Measurements from ENCODE around the gene EEF1A1. TPM values are rescaled to one million over a fixed set of nuclear protein-coding genes. Genes with fewer than 3 reads are reported as not detected.

EEF1A1 gene
- total RNA-seq, 1 experiment from 2014 or later: 12,560 TPM

DNA sequence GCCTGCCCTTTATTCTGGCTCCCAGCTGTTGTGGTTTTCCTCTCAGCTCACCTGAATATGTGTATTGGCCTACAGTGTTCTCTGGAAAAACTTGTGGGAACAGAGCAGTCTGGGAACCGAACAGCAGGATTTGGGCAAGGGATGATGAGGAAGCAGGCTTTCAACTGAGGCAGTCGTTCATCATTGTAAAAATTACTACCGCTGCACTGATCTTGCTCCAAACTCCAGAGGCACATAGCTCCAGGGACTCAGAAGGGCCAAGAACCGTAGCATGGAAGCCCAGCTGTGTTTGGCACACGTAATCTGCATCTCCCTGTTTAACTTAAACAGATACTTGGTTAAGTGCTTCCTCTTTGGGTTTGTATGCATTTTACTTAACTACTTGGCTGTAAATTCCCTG is 48.3 kb upstream of the EEF1A1 start:
- Histone ChIP-seq H3K79me2 (ENCODE audit: insufficient read depth, low read length) (no peaks in the 10 kb centered on the region), H3K9me3 (ENCODE audit: control insufficient read depth in 1 of 2, insufficient read depth in 1 of 2, low read depth in 1 of 2, low read length in 2 of 2) (no peaks in the 10 kb centered on the region), H4K20me1 (ENCODE audit: insufficient read depth) (no peaks in the 10 kb centered on the region), H3K4me3 (replicated peaks in 1 of 2; ENCODE audit: low read depth in 1 of 2, low read length in 2 of 2) (no peak overlapping the region), H3K27ac (ENCODE audit: low read depth, low read length) (no peak overlapping the region), H3K36me3 (ENCODE audit: control insufficient read depth in 1 of 2, insufficient read depth in 2 of 2, low read length in 2 of 2) (no peaks in the 10 kb centered on the region), H3K4me2 (ENCODE audit: low read length) (no peak overlapping the region), H3K4me1 (ENCODE audit: control insufficient read depth in 1 of 2, insufficient read depth in 2 of 2, low read length in 2 of 2) (peaks cover 26 to 43% of the 10 kb centered on the region in 2 experiments), H3K9me2 (ENCODE audit: insufficient read depth) (no peaks in the 10 kb centered on the region), H3K9ac (ENCODE audit: low read length) (no peak overlapping the region), H2AFZ (ENCODE audit: low read depth, low read length, poor library complexity, severe bottlenecking) (no peak overlapping the region), H3K27me3 (ENCODE audit: insufficient read depth, low read length) (no peaks in the 10 kb centered on the region)
- RAD21 ChIA-PET (ENCODE audit: low non-redundant PET in 1 of 2, low total read pairs in 2 of 2, uncharacterized antibody in 2 of 2, unreplicated experiment in 2 of 2): no interaction called here
- no TSS peak for BruUV-seq (replicated peaks)
- ATAC-seq (no peak), DNase-seq (ENCODE audit: low read depth, low spot score) (no peak)
- TF ChIP-seq SIN3A (IDR thresholded peaks at IDR 0.05; ENCODE audit: low read depth): no peak
- no peak for TF ChIP-seq ELF1 (IDR thresholded peaks at IDR 0.05; ENCODE audit: borderline replicate concordance, low read depth)
- TF ChIP-seq, protein P1, sequence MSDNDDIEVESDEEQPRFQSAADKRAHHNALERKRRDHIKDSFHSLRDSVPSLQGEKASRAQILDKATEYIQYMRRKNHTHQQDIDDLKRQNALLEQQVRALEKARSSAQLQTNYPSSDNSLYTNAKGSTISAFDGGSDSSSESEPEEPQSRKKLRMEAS (IDR thresholded peaks at IDR 0.05): no peak
- TF ChIP-seq JUND (IDR thresholded peaks at IDR 0.05): no peak
- TF ChIP-seq POLR2AphosphoS5 (IDR thresholded peaks at IDR 0.05; ENCODE audit: low read depth, low read length): no peak
- no peak for TF ChIP-seq EGR1 (IDR thresholded peaks at IDR 0.05; ENCODE audit: low read depth)
- TF ChIP-seq ATF3 (IDR thresholded peaks at IDR 0.05): no peak
- TF ChIP-seq, protein P2, sequence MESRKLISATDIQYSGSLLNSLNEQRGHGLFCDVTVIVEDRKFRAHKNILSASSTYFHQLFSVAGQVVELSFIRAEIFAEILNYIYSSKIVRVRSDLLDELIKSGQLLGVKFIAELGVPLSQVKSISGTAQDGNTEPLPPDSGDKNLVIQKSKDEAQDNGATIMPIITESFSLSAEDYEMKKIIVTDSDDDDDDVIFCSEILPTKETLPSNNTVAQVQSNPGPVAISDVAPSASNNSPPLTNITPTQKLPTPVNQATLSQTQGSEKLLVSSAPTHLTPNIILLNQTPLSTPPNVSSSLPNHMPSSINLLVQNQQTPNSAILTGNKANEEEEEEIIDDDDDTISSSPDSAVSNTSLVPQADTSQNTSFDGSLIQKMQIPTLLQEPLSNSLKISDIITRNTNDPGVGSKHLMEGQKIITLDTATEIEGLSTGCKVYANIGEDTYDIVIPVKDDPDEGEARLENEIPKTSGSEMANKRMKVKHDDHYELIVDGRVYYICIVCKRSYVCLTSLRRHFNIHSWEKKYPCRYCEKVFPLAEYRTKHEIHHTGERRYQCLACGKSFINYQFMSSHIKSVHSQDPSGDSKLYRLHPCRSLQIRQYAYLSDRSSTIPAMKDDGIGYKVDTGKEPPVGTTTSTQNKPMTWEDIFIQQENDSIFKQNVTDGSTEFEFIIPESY (IDR thresholded peaks at IDR 0.05; ENCODE audit: extremely low read depth, insufficient replicate concordance, low read length): no peak
- TF ChIP-seq ZNF274 (IDR thresholded peaks at IDR 0.05; ENCODE audit: low read depth, low read length): no peak
- TF ChIP-seq CBX3 (IDR thresholded peaks at IDR 0.05; ENCODE audit: low read depth): no peak
- TF ChIP-seq FOSL1 (IDR thresholded peaks at IDR 0.05; ENCODE audit: low read depth): no peak
- TF ChIP-seq SRF (IDR thresholded peaks at IDR 0.05; ENCODE audit: low read depth): no peak
- no peak for TF ChIP-seq POLR2A (IDR thresholded peaks at IDR 0.05; ENCODE audit: borderline replicate concordance, extremely low read depth, insufficient read depth, insufficient read length)
- no peak for TF ChIP-seq TCF7L2 (IDR thresholded peaks at IDR 0.05; ENCODE audit: borderline replicate concordance, extremely low read depth, insufficient read depth, insufficient read length)
- TF ChIP-seq SP1 (IDR thresholded peaks at IDR 0.05; ENCODE audit: low read depth): no peak
- TF ChIP-seq EZH2phosphoT487 (IDR thresholded peaks at IDR 0.05; ENCODE audit: borderline replicate concordance): no peak
- TF ChIP-seq YY1 (IDR thresholded peaks at IDR 0.05; ENCODE audit: extremely low read depth, insufficient replicate concordance, low read depth, low read length): no peak
- TF ChIP-seq ZFX (IDR thresholded peaks at IDR 0.05): no peak
- TF ChIP-seq CEBPB (IDR thresholded peaks at IDR 0.05; ENCODE audit: low read depth): no peak
- no peak for TF ChIP-seq EZH2 (IDR thresholded peaks at IDR 0.05)
- CTCF ChIA-PET: no interaction called here
- POLR2A ChIA-PET: interaction anchor here (0.8 kb wide), 1 partner anchor 49 kb away, joined by 3 read pairs; no protein-coding TSS in a partner anchor
- intact Hi-C loops (cut with micrococcal nuclease): loop anchor here (5.0 kb wide), 1 partner anchor 47 kb away; the partner anchor contains the start of gene EEF1A1
